Upper lobe of left lung (tissue), 4 donors: ENCODE measurements around the gene MUS81.

Source experiments
- CTCF ChIP-seq, 6 experiments: fragments of 450-650 bp in 4 of 6; fragments of 200-600 bp in 2 of 6; sonication (generic) in 2 of 6; IDR thresholded peaks; one replicate each; pipeline ENCODE4 v1.5.1; 2016 to 2019; ENCODE audit warnings: antibody characterized with exemption in 6 of 6
- POLR2A ChIP-seq, 4 donors: fragments of 450-650 bp; IDR thresholded peaks; one replicate each; pipeline ENCODE4 v1.5.1; 2016 to 2017; ENCODE audit warnings: antibody characterized with exemption in 4 of 4, mild to moderate bottlenecking in 2 of 4
- POLR2AphosphoS5 ChIP-seq, 2 donors: sonication (generic); formaldehyde crosslinking; IDR thresholded peaks; one replicate each; pipeline ENCODE4 v1.5.1; 2017; ENCODE audit warnings: antibody characterized with exemption in 2 of 2

- TF ChIP-seq CTCF (IDR thresholded peaks at IDR 0.05) (no peak), POLR2A (IDR thresholded peaks at IDR 0.05) (no peak), POLR2AphosphoS5 (IDR thresholded peaks at IDR 0.05) (no peak)
Measured at GRCh38 chr11:65861165-65861505, 902 bp downstream of the MUS81 start.
